ENCODE results near the gene HTD2. TPM values are rescaled to one million over a fixed set of nuclear protein-coding genes. Genes with fewer than 3 reads are reported as not detected.
A peak's percentile ranks its signal among the peaks of the same experiment; 100 is the strongest.

Gene HTD2
- total and polyA plus RNA-seq, 9 of the 15 experiments (the other 6 are each of a cell fraction or from before 2014, with no cell fraction given) = 1.8 to 22.8 (median 9.6) TPM

DNA sequence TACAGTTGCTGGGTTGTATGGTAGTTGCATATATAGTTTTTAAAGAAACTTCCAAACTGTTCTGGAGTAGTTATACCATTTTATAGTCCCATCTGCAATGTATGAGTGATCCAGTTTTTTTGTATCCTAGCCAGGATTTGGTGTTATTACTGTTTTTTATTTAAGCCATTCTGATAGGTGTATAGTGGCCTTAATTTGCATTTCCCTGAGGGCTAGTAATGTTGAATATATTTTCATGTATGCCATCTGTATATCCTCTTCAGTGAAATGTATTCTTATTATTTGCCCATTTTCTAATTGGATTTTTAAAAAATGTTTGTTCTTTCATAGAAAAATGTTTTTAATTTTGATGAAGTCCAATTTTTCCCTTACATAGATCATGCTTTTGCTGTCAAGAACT lies 55.5 kb downstream of the HTD2 start (continued):
- TF ChIP-seq ZNF445 (CRISPR knock-in tag; IDR thresholded peaks at IDR 0.05; ENCODE audit: low read depth) = no peak
- TF ChIP-seq ATF7 (IDR thresholded peaks at IDR 0.05) = no peak
- TF ChIP-seq, protein P1, sequence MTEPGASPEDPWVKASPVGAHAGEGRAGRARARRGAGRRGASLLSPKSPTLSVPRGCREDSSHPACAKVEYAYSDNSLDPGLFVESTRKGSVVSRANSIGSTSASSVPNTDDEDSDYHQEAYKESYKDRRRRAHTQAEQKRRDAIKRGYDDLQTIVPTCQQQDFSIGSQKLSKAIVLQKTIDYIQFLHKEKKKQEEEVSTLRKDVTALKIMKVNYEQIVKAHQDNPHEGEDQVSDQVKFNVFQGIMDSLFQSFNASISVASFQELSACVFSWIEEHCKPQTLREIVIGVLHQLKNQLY (CRISPR knock-in tag; conservative IDR thresholded peaks at IDR 0.05) = no peak
- TF ChIP-seq NFATC3 (IDR thresholded peaks at IDR 0.05) = no peak

DNA sequence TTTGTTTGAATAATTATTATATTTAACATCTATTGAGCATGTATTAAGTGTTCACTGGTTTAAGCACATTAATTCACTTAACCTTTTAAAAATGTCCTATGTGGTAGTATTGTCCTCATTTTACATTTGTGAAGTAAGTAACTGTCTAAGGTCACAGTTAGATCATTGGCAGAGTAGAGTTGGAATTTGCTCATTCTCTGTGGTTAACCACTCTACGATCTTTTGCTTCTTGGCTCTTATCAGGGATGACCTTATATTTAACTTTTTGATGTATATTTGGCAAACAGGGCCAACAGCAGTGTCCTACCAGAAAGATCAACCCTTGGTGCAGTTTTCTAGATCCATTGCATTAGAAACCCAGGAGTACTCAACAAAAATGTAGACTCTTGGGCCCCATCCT lies 60.4 kb downstream of the HTD2 start:
- 14% methylated on average over 1 of the region's 1 CpG for WGBS (ENCODE audit: insufficient coverage, low coverage, missing lambda C conversion rate)
- Histone ChIP-seq H3K9me1 (ENCODE audit: control insufficient read depth, insufficient read depth, low read length) (no peaks in the 10 kb centered on the region), H3K4me1 (replicated peaks in 1 of 2; ENCODE audit: control insufficient read depth in 2 of 2, insufficient read depth in 2 of 2, low read length in 2 of 2) (no peaks in the 10 kb centered on the region; a peak in 1 of 5 replicates), H4K20me1 (replicated peaks; ENCODE audit: control insufficient read depth, insufficient read depth, low read length) (no peaks in the 10 kb centered on the region), H3K27ac (ENCODE audit: extremely low read depth, low read depth, low read length) (no peak overlapping the region), H3K79me2 (ENCODE audit: control insufficient read depth, insufficient read depth, low read length) (no peaks in the 10 kb centered on the region), H3K4me3 (no peak overlapping the region), H3K9me3 (replicated peaks; ENCODE audit: control insufficient read depth, insufficient read depth, low read depth, low read length) (no peaks in the 10 kb centered on the region), H3K9ac (ENCODE audit: insufficient read depth in 1 of 2, low read depth in 2 of 2, low read length in 2 of 2) (no peak overlapping the region), H3K27me3 (ENCODE audit: control insufficient read depth in 2 of 2, insufficient read depth in 2 of 2, low read length in 2 of 2) (no peaks in the 10 kb centered on the region), H3K36me3 (ENCODE audit: control insufficient read depth, insufficient read depth, low read length) (0 out of 3 replicates have a peak, but pooled peaks cover 2% of the 10 kb centered on the region), H2AFZ (ENCODE audit: low read depth, low read length) (no peak overlapping the region), H3K4me2 (ENCODE audit: insufficient read depth, low read length) (no peak overlapping the region)
- no peak for DNase-seq (ENCODE audit: extremely low read depth in 1 of 4, low spot score in 3 of 4)
- POLR2A ChIA-PET = no interaction called here
- CTCF ChIA-PET (ENCODE audit: low intra/inter-chr PET ratio) = no interaction called here
- BruUV-seq (replicated peaks) = no TSS peak
- TF ChIP-seq, protein P2, sequence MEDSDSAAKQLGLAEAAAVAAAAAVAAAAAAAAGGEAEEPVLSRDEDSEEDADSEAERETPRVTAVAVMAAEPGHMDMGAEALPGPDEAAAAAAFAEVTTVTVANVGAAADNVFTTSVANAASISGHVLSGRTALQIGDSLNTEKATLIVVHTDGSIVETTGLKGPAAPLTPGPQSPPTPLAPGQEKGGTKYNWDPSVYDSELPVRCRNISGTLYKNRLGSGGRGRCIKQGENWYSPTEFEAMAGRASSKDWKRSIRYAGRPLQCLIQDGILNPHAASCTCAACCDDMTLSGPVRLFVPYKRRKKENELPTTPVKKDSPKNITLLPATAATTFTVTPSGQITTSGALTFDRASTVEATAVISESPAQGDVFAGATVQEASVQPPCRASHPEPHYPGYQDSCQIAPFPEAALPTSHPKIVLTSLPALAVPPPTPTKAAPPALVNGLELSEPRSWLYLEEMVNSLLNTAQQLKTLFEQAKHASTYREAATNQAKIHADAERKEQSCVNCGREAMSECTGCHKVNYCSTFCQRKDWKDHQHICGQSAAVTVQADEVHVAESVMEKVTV (CRISPR knock-in tag; IDR thresholded peaks at IDR 0.05) = no peak
- TF ChIP-seq TEAD4 (IDR thresholded peaks at IDR 0.05; ENCODE audit: low read length) = peak; percentile 52; the same call in 1 of the 2 replicates
- no peak for TF ChIP-seq TEAD4 (CRISPR knock-in tag; IDR thresholded peaks at IDR 0.05; ENCODE audit: borderline replicate concordance)
- no peak for TF ChIP-seq RBM25 (IDR thresholded peaks at IDR 0.05; ENCODE audit: low read depth, low read length, severe bottlenecking)
- TF ChIP-seq ASH1L (IDR thresholded peaks at IDR 0.05; ENCODE audit: borderline replicate concordance, low read depth, partially characterized antibody) = no peak
- TF ChIP-seq RFX5 (IDR thresholded peaks at IDR 0.05; ENCODE audit: low read depth, low read length) = no peak
- intact Hi-C loops (cut with micrococcal nuclease) (no loop called here), in situ Hi-C loops (cut with MboI) (no loop called here)
- ATAC-seq = no peak
- FAIRE-seq = no peak

All from K562 (cell line).